Mesenchymal stem cell (in vitro differentiated cells and primary cell): ENCODE results near the gene MPI.

Experiments used
- DNase-seq: peaks from one replicate; pipeline ENCODE4 v3.0.0-alpha.2; 2013
- H2AFZ ChIP-seq: one replicate; pipeline ENCODE4 v1.6.1; 2013; ENCODE audit warnings: low read depth, mild to moderate bottlenecking, control low read depth, inconsistent platforms, low read length, moderate library complexity
- H2AK5ac ChIP-seq: 2 replicates; pipeline ENCODE4 v1.6.1; 2013; ENCODE audit warnings: low read length, moderate library complexity, mild to moderate bottlenecking, inconsistent platforms; ENCODE audit not compliant: severe bottlenecking
- H2BK120ac ChIP-seq: one replicate; pipeline ENCODE4 v1.6.1; 2013; ENCODE audit warnings: low read depth, mild to moderate bottlenecking, inconsistent platforms, low read length, moderate library complexity
- H2BK12ac ChIP-seq, 2 experiments: one replicate each; pipeline ENCODE4 v1.6.1; 2013; ENCODE audit warnings: inconsistent platforms in 2 of 2, low read length in 2 of 2, mild to moderate bottlenecking in 2 of 2, moderate library complexity in 2 of 2, control low read depth in 1 of 2
- H2BK15ac ChIP-seq: one replicate; pipeline ENCODE4 v1.6.1; 2013; ENCODE audit warnings: mild to moderate bottlenecking, low read depth, inconsistent platforms; ENCODE audit not compliant: poor library complexity, severe bottlenecking
- H2BK5ac ChIP-seq: 2 replicates; pipeline ENCODE4 v1.6.1; 2013; ENCODE audit warnings: low read depth, mild to moderate bottlenecking, low read length, control low read depth, inconsistent platforms; ENCODE audit not compliant: poor library complexity, severe bottlenecking
- H3K14ac ChIP-seq, 2 experiments: one replicate each; pipeline ENCODE4 v1.6.1; 2013; ENCODE audit warnings: inconsistent platforms in 2 of 2, low read length in 2 of 2, control low read depth in 1 of 2, mild to moderate bottlenecking in 1 of 2, moderate library complexity in 1 of 2
- H3K18ac ChIP-seq, 2 experiments: one replicate each; pipeline ENCODE4 v1.6.1; 2013; ENCODE audit warnings: inconsistent platforms in 2 of 2, low read length in 2 of 2, control low read depth in 1 of 2, low read depth in 1 of 2, mild to moderate bottlenecking in 1 of 2
- H3K23ac ChIP-seq, 2 experiments: one replicate each; pipeline ENCODE4 v1.6.1; 2013; ENCODE audit warnings: inconsistent platforms in 2 of 2, low read length in 2 of 2, mild to moderate bottlenecking in 2 of 2, moderate library complexity in 2 of 2, control low read depth in 1 of 2
- H3K27ac ChIP-seq: 2 replicates; pipeline ENCODE4 v1.5.1; 2013; ENCODE audit warnings: mild to moderate bottlenecking, moderate library complexity, low read length, control low read depth, inconsistent platforms; ENCODE audit not compliant: poor library complexity, severe bottlenecking
- H3K27me3 ChIP-seq, 2 experiments: 2 replicates each; pipeline versions ENCODE4 v1.6.1 to v1.7.0; 2013; ENCODE audit warnings: low read length in 2 of 2, mild to moderate bottlenecking in 2 of 2, moderate library complexity in 2 of 2, control low read depth in 1 of 2, inconsistent platforms in 1 of 2; ENCODE audit not compliant: control insufficient read depth in 1 of 2, insufficient read depth in 1 of 2
- H3K36me3 ChIP-seq, 2 experiments: 2 replicates each; pipeline versions ENCODE4 v1.6.1 to v1.7.0; 2013; ENCODE audit warnings: low read length in 2 of 2, control low read depth in 1 of 2, inconsistent platforms in 1 of 2, low read depth in 1 of 2, mild to moderate bottlenecking in 1 of 2; ENCODE audit not compliant: insufficient read depth in 2 of 2, control insufficient read depth in 1 of 2
- H3K4ac ChIP-seq, 2 experiments: one replicate each; pipeline ENCODE4 v1.6.1; 2013; ENCODE audit warnings: inconsistent platforms in 2 of 2, low read length in 2 of 2, mild to moderate bottlenecking in 2 of 2, moderate library complexity in 2 of 2, control low read depth in 1 of 2, low read depth in 1 of 2
- H3K4me1 ChIP-seq: 2 replicates; pipeline ENCODE4 v1.6.1; 2013; ENCODE audit warnings: low read depth, low read length, control low read depth; ENCODE audit not compliant: control insufficient read depth, insufficient read depth
- H3K4me2 ChIP-seq: 2 replicates; pipeline ENCODE4 v1.6.1; 2013; ENCODE audit warnings: low read length, mild to moderate bottlenecking, inconsistent platforms; ENCODE audit not compliant: poor library complexity, severe bottlenecking
- H3K4me3 ChIP-seq, 2 experiments: 2 replicates each; pipeline versions ENCODE4 v1.5.1 to v1.7.0; 2013; ENCODE audit warnings: low read length in 2 of 2, mild to moderate bottlenecking in 2 of 2, control low read depth in 1 of 2, low read depth in 1 of 2; ENCODE audit not compliant: insufficient read depth in 1 of 2
- H3K79me1 ChIP-seq: replicated peaks from 2 replicates; pipeline ENCODE4 v1.6.1; 2013; ENCODE audit warnings: mild to moderate bottlenecking, control low read depth, low read length, inconsistent platforms; ENCODE audit not compliant: poor library complexity, severe bottlenecking
- H3K9ac ChIP-seq: 2 replicates; pipeline ENCODE4 v1.7.0; 2013; ENCODE audit warnings: mild to moderate bottlenecking, low read length, moderate library complexity
- H3K9me3 ChIP-seq: 2 replicates; pipeline ENCODE4 v1.7.0; 2013; ENCODE audit warnings: mild to moderate bottlenecking, low read length; ENCODE audit not compliant: control insufficient read depth
- H4K8ac ChIP-seq: one replicate; pipeline ENCODE4 v1.6.1; 2013; ENCODE audit warnings: inconsistent platforms, mild to moderate bottlenecking, low read length, moderate library complexity
- H4K91ac ChIP-seq: one replicate; pipeline ENCODE4 v1.6.1; 2013; ENCODE audit warnings: mild to moderate bottlenecking, low read length, inconsistent platforms
- WGBS: methylation state at CpG from one replicate; pipeline ENCODE4 v1.1.7; 2013; ENCODE audit warnings: mixed read lengths; 5-methylcytosine and 5-hydroxymethylcytosine counted together

Gene MPI

GRCh38 chr15:74904190-74904805 is 14.5 kb downstream of the MPI start:
- peak overlapping the region; percentile 97 for H3K9ac ChIP-seq
- H3K4me2 ChIP-seq, result no peak overlapping the region
- peak overlapping the region in 1 of 2 experiments; percentile 85 for H3K4me3 ChIP-seq
- WGBS, result 97% methylated on average over 7 of the region's 7 CpGs
- no peak overlapping the region for H4K8ac ChIP-seq
- H3K9me3 ChIP-seq, result no peaks in the 10 kb centered on the region
- H3K27ac ChIP-seq, result no peak overlapping the region
- H2BK120ac ChIP-seq, result no peak overlapping the region
- H2BK12ac ChIP-seq, result no peak overlapping the region
- H3K27me3 ChIP-seq, result no peaks in the 10 kb centered on the region
- peaks cover 13% of the 10 kb centered on the region for H3K4me1 ChIP-seq
- peaks cover 36 to 54% of the 10 kb centered on the region in 2 experiments for H3K36me3 ChIP-seq
- no peak for DNase-seq
- no peak overlapping the region for H3K14ac ChIP-seq
- H2BK5ac ChIP-seq, result no peak overlapping the region
- no peak overlapping the region for H3K18ac ChIP-seq
- H4K91ac ChIP-seq, result no peak overlapping the region
- H2BK15ac ChIP-seq, result no peak overlapping the region
- peaks cover 26% of the 10 kb centered on the region for H3K79me1 ChIP-seq
- H3K4ac ChIP-seq, result no peak overlapping the region
- H3K23ac ChIP-seq, result no peak overlapping the region
- H2AFZ ChIP-seq, result no peak overlapping the region
- no peak overlapping the region for H2AK5ac ChIP-seq

DNA sequence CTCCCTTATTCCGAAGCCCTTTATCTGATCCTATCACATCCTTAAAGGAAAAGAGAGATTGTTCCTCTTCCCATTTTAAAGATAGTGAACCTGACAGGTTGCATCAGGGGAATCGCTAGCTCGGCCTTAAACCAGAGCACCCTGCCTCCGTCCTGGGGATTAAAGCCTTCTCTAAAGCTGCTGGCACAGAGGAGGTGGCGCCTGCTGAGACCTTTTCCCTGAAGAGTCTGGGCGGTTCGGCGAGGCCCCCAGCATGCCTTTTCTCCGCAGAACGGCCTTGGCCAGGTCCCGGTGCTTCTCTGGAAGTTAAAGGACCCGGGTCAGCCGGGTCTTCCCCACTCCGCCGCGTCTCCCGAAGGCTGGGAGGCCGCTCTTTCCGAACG is 16.2 kb downstream of the MPI start:
- Histone ChIP-seq H3K18ac (peak overlapping the region; percentile 82 to 93), H3K36me3 (peaks cover 19 to 46% of the 10 kb centered on the region in 2 experiments), H3K79me1 (peaks cover 17% of the 10 kb centered on the region), H3K9ac (peak overlapping the region; percentile 97), H2BK15ac (no peak overlapping the region), H3K4me1 (peaks cover 20% of the 10 kb centered on the region), H3K23ac (peak overlapping the region in 1 of 2 experiments; percentile 14), H3K9me3 (no peaks in the 10 kb centered on the region), H3K27ac (peak overlapping the region; percentile 77), H3K4ac (peak overlapping the region in 1 of 2 experiments; percentile 91), H2BK120ac (no peak overlapping the region), H2AK5ac (no peak overlapping the region), H3K14ac (peak overlapping the region in 1 of 2 experiments; percentile 95), H3K4me2 (peak overlapping the region; percentile 94), H2AFZ (peak overlapping the region; percentile 84), H4K91ac (no peak overlapping the region), H3K27me3 (no peaks in the 10 kb centered on the region), H3K4me3 (peak overlapping the region; percentile 85 to 87), H2BK12ac (no peak overlapping the region), H2BK5ac (peak overlapping the region; percentile 89), H4K8ac (no peak overlapping the region)
- under 1% methylated on average over 20 of the region's 20 CpGs for WGBS
- DNase-seq, result peak; percentile 56

DNA sequence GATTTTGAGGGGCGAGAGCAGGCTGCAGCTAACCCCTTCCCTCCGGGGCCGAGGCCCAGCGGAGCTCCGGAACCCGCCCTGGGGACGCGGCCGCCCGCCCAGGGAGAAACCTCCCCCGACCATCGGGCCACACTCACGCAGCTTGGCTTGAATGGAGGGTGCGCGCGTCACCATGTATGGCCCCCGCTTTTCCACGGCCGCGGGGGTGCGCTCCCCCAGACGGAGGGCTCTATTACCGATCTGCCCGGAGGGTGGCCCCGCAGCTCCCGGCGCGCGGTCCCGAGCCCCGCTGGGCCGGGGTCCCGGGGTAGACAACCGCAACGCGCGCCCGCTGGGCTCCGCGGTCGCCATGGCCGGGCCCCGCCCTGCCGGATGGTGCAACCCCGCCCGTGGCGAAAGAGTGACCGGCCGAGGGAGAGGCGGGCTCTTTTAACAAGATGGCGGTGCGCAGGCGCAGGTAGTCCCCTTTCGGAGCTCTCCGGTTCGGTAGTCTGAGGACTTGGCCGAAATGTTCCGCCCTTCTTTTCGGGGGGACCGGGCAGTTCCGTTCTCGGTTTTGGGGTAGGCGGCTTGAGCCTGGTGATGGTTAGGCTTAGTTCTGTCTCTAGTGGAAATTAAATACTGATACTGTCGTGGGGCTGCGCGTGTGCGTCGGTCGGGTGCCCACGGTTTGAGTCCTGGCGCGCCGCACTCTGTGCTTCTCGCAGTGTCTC is 16.8 kb downstream of the MPI start, which contains the start of gene FAM219B:
Gene FAM219B, minus strand, starts transcription at position 402 of the 713 bp plus-strand sequence. Its CDS starts 51 bp downstream, at position 351.
- H4K91ac ChIP-seq, result peak within 1 kb of the TSS; percentile 16
- peak within 1 kb of the TSS in 1 of 2 experiments; percentile 48 for H2BK12ac ChIP-seq
- peak; percentile 91 for DNase-seq
- H3K27ac ChIP-seq, result peak within 1 kb of the TSS; percentile 77
- H3K14ac ChIP-seq, result peak within 1 kb of the TSS in 1 of 2 experiments; percentile 95
- H2BK5ac ChIP-seq, result peak within 1 kb of the TSS; percentile 89
- H3K9ac ChIP-seq, result peak within 1 kb of the TSS; percentile 97
- H2AFZ ChIP-seq, result peak within 1 kb of the TSS; percentile 84
- H3K27me3 ChIP-seq, result no peaks in the 10 kb centered on the region
- no peak within 1 kb of the TSS for H2AK5ac ChIP-seq
- peak within 1 kb of the TSS; percentile 58 to 91 for H3K4ac ChIP-seq
- peak within 1 kb of the TSS; percentile 66 for H2BK120ac ChIP-seq
- peak within 1 kb of the TSS; percentile 87 for H4K8ac ChIP-seq
- H3K4me1 ChIP-seq, result peaks cover 20% of the 10 kb centered on the region
- peak within 1 kb of the TSS; percentile 89 to 94 for H3K18ac ChIP-seq
- H3K4me3 ChIP-seq, result peak within 1 kb of the TSS; percentile 85 to 87
- H3K23ac ChIP-seq, result peak within 1 kb of the TSS; percentile 13 to 14
- peaks cover 20 to 45% of the 10 kb centered on the region in 2 experiments for H3K36me3 ChIP-seq
- 1% methylated on average over 74 of the region's 74 CpGs for WGBS
- no peak within 1 kb of the TSS for H2BK15ac ChIP-seq
- peak within 1 kb of the TSS; percentile 94 for H3K4me2 ChIP-seq
- peaks cover 15% of the 10 kb centered on the region for H3K79me1 ChIP-seq
- H3K9me3 ChIP-seq, result no peaks in the 10 kb centered on the region
